Measurements from ENCODE around the gene ECE1.

The ECE1 gene

DNA sequence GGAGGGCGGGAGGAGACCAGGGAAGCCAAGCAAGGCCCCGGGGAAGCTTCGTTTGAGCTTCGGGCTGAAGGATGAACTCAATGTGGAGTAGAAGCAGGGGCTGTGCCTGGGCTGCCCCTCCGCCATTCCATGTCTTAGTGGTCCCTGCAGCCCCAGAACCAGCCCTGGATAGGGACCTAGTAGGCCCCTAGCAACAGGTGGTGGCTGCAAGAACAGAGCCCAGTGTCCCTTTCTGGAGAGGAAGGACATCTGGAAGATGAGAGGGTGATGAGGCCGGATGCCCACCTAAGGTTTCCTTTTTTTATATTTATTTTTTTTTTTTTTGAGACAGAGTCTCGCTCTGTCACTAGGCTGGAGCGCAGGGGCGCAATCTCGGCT, 27.2 kb downstream of the ECE1 start:
- no peak overlapping the region for H3K9ac ChIP-seq (ENCODE audit: low read length)
- H3K36me3 ChIP-seq (ENCODE audit: low read length), result 0 out of 2 replicates have a peak, but pooled peaks cover 3% of the 10 kb centered on the region
- TF ChIP-seq, protein P1, sequence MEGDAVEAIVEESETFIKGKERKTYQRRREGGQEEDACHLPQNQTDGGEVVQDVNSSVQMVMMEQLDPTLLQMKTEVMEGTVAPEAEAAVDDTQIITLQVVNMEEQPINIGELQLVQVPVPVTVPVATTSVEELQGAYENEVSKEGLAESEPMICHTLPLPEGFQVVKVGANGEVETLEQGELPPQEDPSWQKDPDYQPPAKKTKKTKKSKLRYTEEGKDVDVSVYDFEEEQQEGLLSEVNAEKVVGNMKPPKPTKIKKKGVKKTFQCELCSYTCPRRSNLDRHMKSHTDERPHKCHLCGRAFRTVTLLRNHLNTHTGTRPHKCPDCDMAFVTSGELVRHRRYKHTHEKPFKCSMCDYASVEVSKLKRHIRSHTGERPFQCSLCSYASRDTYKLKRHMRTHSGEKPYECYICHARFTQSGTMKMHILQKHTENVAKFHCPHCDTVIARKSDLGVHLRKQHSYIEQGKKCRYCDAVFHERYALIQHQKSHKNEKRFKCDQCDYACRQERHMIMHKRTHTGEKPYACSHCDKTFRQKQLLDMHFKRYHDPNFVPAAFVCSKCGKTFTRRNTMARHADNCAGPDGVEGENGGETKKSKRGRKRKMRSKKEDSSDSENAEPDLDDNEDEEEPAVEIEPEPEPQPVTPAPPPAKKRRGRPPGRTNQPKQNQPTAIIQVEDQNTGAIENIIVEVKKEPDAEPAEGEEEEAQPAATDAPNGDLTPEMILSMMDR (IDR thresholded peaks at IDR 0.05; ENCODE audit: insufficient read depth, low read length, poor library complexity, severe bottlenecking), result no peak
- TF ChIP-seq EZH2phosphoT487 (conservative IDR thresholded peaks at IDR 0.05; ENCODE audit: low read length), result no peak
- no peaks in the 10 kb centered on the region for H3K9me2 ChIP-seq (replicated peaks; ENCODE audit: insufficient read depth, low read length)
- H2AFZ ChIP-seq (ENCODE audit: low read depth, low read length, severe bottlenecking), result no peak overlapping the region
- H3K4me2 ChIP-seq (ENCODE audit: low read depth, low read length, poor library complexity, severe bottlenecking), result no peak overlapping the region
- no peaks in the 10 kb centered on the region for H4K20me1 ChIP-seq (ENCODE audit: low read depth, low read length)
- no peaks in the 10 kb centered on the region for H3K79me2 ChIP-seq (ENCODE audit: insufficient read depth, low read length)
- H3F3A ChIP-seq (ENCODE audit: insufficient read depth), result no peaks in the 10 kb centered on the region
- H3K27me3 ChIP-seq (ENCODE audit: low read length), result no peaks in the 10 kb centered on the region
- no peak overlapping the region for H3K27ac ChIP-seq (ENCODE audit: low read depth, low read length)
- no peaks in the 10 kb centered on the region for H3K9me3 ChIP-seq (ENCODE audit: insufficient read depth, low read length)
- no peak overlapping the region for H3K4me3 ChIP-seq (ENCODE audit: insufficient read depth, low read length, poor library complexity, severe bottlenecking)

DNA sequence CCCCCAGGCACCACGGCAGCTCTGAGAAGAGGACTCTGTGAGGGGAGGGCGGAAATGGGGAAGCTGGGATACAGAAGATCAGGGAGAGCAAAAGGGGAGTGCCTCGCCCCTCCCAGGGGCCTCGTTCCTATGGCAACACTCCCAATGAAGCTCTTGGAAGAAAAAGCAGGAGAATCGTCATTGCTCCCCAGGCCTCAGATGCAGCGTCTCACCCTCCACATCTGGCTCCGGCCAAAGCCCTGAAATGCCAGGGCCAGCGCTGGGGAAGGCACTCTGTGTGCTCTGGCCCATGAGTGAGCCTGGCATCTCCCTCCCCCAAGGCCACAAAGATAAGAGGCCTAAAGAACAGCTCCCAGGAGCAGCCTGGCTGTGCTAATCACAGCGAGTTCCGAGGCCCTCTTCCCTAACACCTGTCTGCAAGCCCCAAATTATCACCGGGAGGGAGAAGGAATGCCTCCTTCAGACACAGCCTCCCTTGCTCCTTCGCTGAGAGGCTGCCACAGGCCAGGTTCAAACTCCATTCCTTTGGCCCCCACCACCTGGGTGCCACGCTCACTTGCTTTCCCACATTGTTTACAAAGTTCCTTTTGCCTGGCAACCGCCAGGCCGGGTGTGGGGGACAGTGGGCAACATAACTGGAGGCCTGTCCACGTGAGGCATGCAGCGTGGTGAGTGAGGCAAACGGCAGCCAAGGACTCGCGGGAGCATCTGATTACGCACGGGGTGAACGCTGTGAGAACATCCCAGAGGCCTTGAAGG, 27.8 kb downstream of the ECE1 start:
- H3K27me3 ChIP-seq (ENCODE audit: low read length), result no peaks in the 10 kb centered on the region
- no peaks in the 10 kb centered on the region for H3K36me3 ChIP-seq (ENCODE audit: low read length)
- no peaks in the 10 kb centered on the region for H3F3A ChIP-seq (ENCODE audit: insufficient read depth)
- no peak overlapping the region for H3K4me2 ChIP-seq (ENCODE audit: low read depth, low read length, poor library complexity, severe bottlenecking)
- no peaks in the 10 kb centered on the region for H4K20me1 ChIP-seq (ENCODE audit: low read depth, low read length)
- no peak overlapping the region for H2AFZ ChIP-seq (ENCODE audit: low read depth, low read length, severe bottlenecking)
- no peaks in the 10 kb centered on the region for H3K79me2 ChIP-seq (ENCODE audit: insufficient read depth, low read length)
- H3K9me3 ChIP-seq (ENCODE audit: insufficient read depth, low read length), result no peaks in the 10 kb centered on the region
- no peaks in the 10 kb centered on the region for H3K9me2 ChIP-seq (replicated peaks; ENCODE audit: insufficient read depth, low read length)
- H3K4me3 ChIP-seq (ENCODE audit: insufficient read depth, low read length, poor library complexity, severe bottlenecking), result no peak overlapping the region
- no peak overlapping the region for H3K9ac ChIP-seq (ENCODE audit: low read length)
- H3K27ac ChIP-seq (ENCODE audit: low read depth, low read length), result no peak overlapping the region
- TF ChIP-seq EZH2phosphoT487 (conservative IDR thresholded peaks at IDR 0.05; ENCODE audit: low read length), result no peak
- TF ChIP-seq, protein P1 (IDR thresholded peaks at IDR 0.05; ENCODE audit: insufficient read depth, low read length, poor library complexity, severe bottlenecking), result no peak

GRCh38 chr1:21261551-21262292, 28.5 kb downstream of the ECE1 start:
- Histone ChIP-seq H2AFZ (ENCODE audit: low read depth, low read length, severe bottlenecking) (no peak overlapping the region), H3K27me3 (ENCODE audit: low read length) (no peaks in the 10 kb centered on the region), H4K20me1 (ENCODE audit: low read depth, low read length) (no peaks in the 10 kb centered on the region), H3K27ac (ENCODE audit: low read depth, low read length) (no peak overlapping the region), H3K9me3 (ENCODE audit: insufficient read depth, low read length) (no peaks in the 10 kb centered on the region), H3K9ac (ENCODE audit: low read length) (no peak overlapping the region), H3F3A (ENCODE audit: insufficient read depth) (no peaks in the 10 kb centered on the region), H3K4me3 (ENCODE audit: insufficient read depth, low read length, poor library complexity, severe bottlenecking) (no peak overlapping the region), H3K36me3 (ENCODE audit: low read length) (no peaks in the 10 kb centered on the region), H3K4me2 (ENCODE audit: low read depth, low read length, poor library complexity, severe bottlenecking) (no peak overlapping the region), H3K9me2 (replicated peaks; ENCODE audit: insufficient read depth, low read length) (no peaks in the 10 kb centered on the region), H3K79me2 (ENCODE audit: insufficient read depth, low read length) (no peaks in the 10 kb centered on the region)
- TF ChIP-seq EZH2phosphoT487 (conservative IDR thresholded peaks at IDR 0.05; ENCODE audit: low read length), result no peak
- TF ChIP-seq, protein P1 (IDR thresholded peaks at IDR 0.05; ENCODE audit: insufficient read depth, low read length, poor library complexity, severe bottlenecking), result no peak

Measured in SU-DHL-6 (cell line).